Liver (tissue), 3 donors: Measurements from ENCODE around the gene GALNT9.

Experiments used
- CTCF ChIP-seq: fragments of 150-350 bp; IDR thresholded peaks from 2 replicates; pipeline ENCODE4 v1.5.1; 2017; ENCODE audit warnings: improper control_type of control experiment, low read depth, low read length; ENCODE audit not compliant: missing input control
- FOXA1 ChIP-seq: IDR thresholded peaks from 2 replicates; pipeline ENCODE4 v1.6.1; 2016; ENCODE audit warnings: antibody characterized with exemption
- RAD21 ChIP-seq, 2 donors: IDR thresholded peaks; 2 replicates each; pipeline ENCODE4 v1.6.1; 2016; ENCODE audit warnings: antibody characterized with exemption in 2 of 2, mild to moderate bottlenecking in 2 of 2
- donor health status: healthy.
- donor health status: healthy.

GRCh38 chr12:132321321-132322118 is 7.9 kb downstream of the GALNT9 start:
- TF ChIP-seq CTCF (no peak), RAD21 (IDR thresholded peaks at IDR 0.05) (no peak), FOXA1 (no peak)
